ENCODE data around the gene PIM2.

GRCh38 chrX:48890296-48890925, 28.4 kb downstream of the PIM2 start:
- TF ChIP-seq EZH2phosphoT487 (IDR thresholded peaks at IDR 0.05; ENCODE audit: insufficient read depth, low read depth) (no peak), EZH2 (IDR thresholded peaks at IDR 0.05; ENCODE audit: insufficient read depth, poor library complexity, severe bottlenecking) (no peak)

Data from GM23248 (cell line).